GM12878 (cell line): Measurements from ENCODE around the gene NUMBL.

Experiments
- BMI1 ChIP-seq: fragments of 450-650 bp; IDR thresholded peaks from 2 replicates; pipeline ENCODE4 v1.6.1; 2016; ENCODE audit warnings: mild to moderate bottlenecking, moderate library complexity, borderline replicate concordance
- CBX3 ChIP-seq: fragments of 200-600 bp; sonication (generic); IDR thresholded peaks from 2 replicates; pipeline ENCODE4 v1.6.1; 2016; ENCODE audit warnings: low read depth, borderline replicate concordance
- CTCF ChIP-seq, 3 experiments: IDR thresholded peaks in 2 of 3; conservative IDR thresholded peaks in 1 of 3; 2 replicates each; pipeline ENCODE4 v1.5.1; 2011; ENCODE audit warnings: low read depth in 3 of 3, low read length in 3 of 3, mild to moderate bottlenecking in 3 of 3, control low read depth in 2 of 3, moderate library complexity in 2 of 3, inconsistent platforms in 1 of 3, mixed read lengths in 1 of 3; ENCODE audit not compliant: control insufficient read depth in 2 of 3, insufficient read depth in 1 of 3; ENCODE audit errors: extremely low read depth in 1 of 3
- RAD21 ChIP-seq: IDR thresholded peaks from 2 replicates; pipeline ENCODE4 v1.6.1; 2011; ENCODE audit warnings: mild to moderate bottlenecking, low read depth, low read length, moderate library complexity; ENCODE audit not compliant: insufficient read depth
- STAT1 ChIP-seq: fragments of 450-650 bp; conservative IDR thresholded peaks from 2 replicates; pipeline ENCODE4 v1.6.1; 2014; ENCODE audit warnings: antibody characterized with exemption, mild to moderate bottlenecking

GRCh38 chr19:40686882-40687524 lies 3.4 kb downstream of the NUMBL start:
- TF ChIP-seq RAD21 (no peak), CBX3 (no peak), CTCF (IDR thresholded peaks at IDR 0.05 in 2 of 3, conservative IDR thresholded peaks at IDR 0.05 in 1 of 3; ENCODE audit: control insufficient read depth in 2 of 3, extremely low read depth in 1 of 3, insufficient read depth in 1 of 3, low read depth in 3 of 3, low read length in 3 of 3) (no peak), STAT1 (no peak), BMI1 (no peak)
